H1 (cell line): ENCODE results near the gene KIR3DL3. TPM values are rescaled to one million over a fixed set of nuclear protein-coding genes. Genes with fewer than 3 reads are reported as not detected.

Experiments
- CTCF ChIA-PET: fragments of 300-600 bp; sonication (Branson Sonifier 250); formaldehyde crosslinking; loops from one replicate; lab custom pipeline; 2021; ENCODE audit not compliant: partially characterized antibody; lab: Charles Lee
- POLR2A ChIA-PET: fragments of 300-600 bp; sonication (Branson Sonifier 250); formaldehyde crosslinking; loops from one replicate; lab custom pipeline; 2021; ENCODE audit warnings: inconsistent platforms; ENCODE audit not compliant: partially characterized antibody; lab: Charles Lee
- DNase-seq, 2 experiments: peaks; one replicate each; pipeline versions ENCODE4 v3.0.0 to v3.0.0-alpha.2; 2010 to 2022; ENCODE audit warnings: low spot score in 2 of 2, low read depth in 1 of 2, mixed read lengths in 1 of 2
- FAIRE-seq: peaks from 2 replicates; lab custom pipeline; 2011; peaks lifted over from hg19 to GRCh38; lab: Jason Lieb, UNC
- H2AFZ ChIP-seq: 2 replicates; pipeline ENCODE4 v1.8.1; 2012; ENCODE audit warnings: low read length, inconsistent platforms
- H2AK5ac ChIP-seq: 2 replicates; pipeline ENCODE4 v1.6.1; 2013; ENCODE audit warnings: low read depth, low read length
- H2BK120ac ChIP-seq: replicated peaks from 2 replicates; pipeline ENCODE3; 2013; ENCODE audit warnings: low read depth, low read length, inconsistent platforms
- H2BK12ac ChIP-seq: 2 replicates; pipeline ENCODE4 v1.6.1; 2013; ENCODE audit warnings: low read depth, low read length
- H2BK15ac ChIP-seq: 2 replicates; pipeline ENCODE4 v1.6.1; 2013; ENCODE audit warnings: low read length
- H2BK20ac ChIP-seq: 2 replicates; pipeline ENCODE4 v1.6.1; 2013; ENCODE audit warnings: low read length
- H2BK5ac ChIP-seq: 2 replicates; pipeline ENCODE4 v1.6.1; 2013; ENCODE audit warnings: low read depth, low read length
- H3K14ac ChIP-seq: 2 replicates; pipeline ENCODE4 v1.6.1; 2013; ENCODE audit warnings: inconsistent platforms; ENCODE audit not compliant: insufficient read length
- H3K18ac ChIP-seq: 2 replicates; pipeline ENCODE4 v1.6.1; 2013; ENCODE audit warnings: low read length; ENCODE audit errors: extremely low read depth
- H3K23ac ChIP-seq: 2 replicates; pipeline ENCODE4 v1.6.1; 2013; ENCODE audit warnings: inconsistent platforms; ENCODE audit not compliant: insufficient read length
- H3K23me2 ChIP-seq: 2 replicates; pipeline ENCODE4 v1.6.1; 2013; ENCODE audit warnings: low read depth, low read length
- H3K27ac ChIP-seq: 2 replicates; pipeline ENCODE4 v1.6.1; 2011; ENCODE audit warnings: low read depth, low read length, inconsistent platforms
- H3K27me3 ChIP-seq, 4 experiments: replicated peaks in 1 of 4; 1 replicate in 1 of 4; 2 replicates in 3 of 4; pipeline versions ENCODE4 v1.6.1 to v1.8.1; 2011 to 2013; ENCODE audit warnings: low read length in 3 of 4, mild to moderate bottlenecking in 3 of 4, inconsistent platforms in 2 of 4, mixed read lengths in 2 of 4, moderate library complexity in 1 of 4; ENCODE audit not compliant: control insufficient read depth in 3 of 4, insufficient read depth in 3 of 4; ENCODE audit errors: extremely low read depth in 1 of 4
- H3K36me3 ChIP-seq, 4 experiments: 2 replicates each; pipeline versions ENCODE4 v1.6.1 to v1.8.1; 2011 to 2013; ENCODE audit warnings: mild to moderate bottlenecking in 4 of 4, low read length in 3 of 4, moderate library complexity in 2 of 4, control low read depth in 1 of 4, inconsistent platforms in 1 of 4; ENCODE audit not compliant: insufficient read depth in 4 of 4, control insufficient read depth in 2 of 4
- H3K4ac ChIP-seq: replicated peaks from 2 replicates; pipeline ENCODE3; 2013; ENCODE audit warnings: low read length, low read depth, mixed read lengths, inconsistent platforms; ENCODE audit not compliant: insufficient read length
- H3K4me1 ChIP-seq, 4 experiments: replicated peaks in 1 of 4; 1 replicate in 1 of 4; 2 replicates in 3 of 4; pipeline versions ENCODE4 v1.6.1 to v1.8.1; 2011 to 2013; ENCODE audit warnings: low read length in 3 of 4, inconsistent platforms in 2 of 4, mixed read lengths in 1 of 4; ENCODE audit not compliant: insufficient read depth in 4 of 4, control insufficient read depth in 3 of 4
- H3K4me2 ChIP-seq, 2 experiments: 2 replicates each; pipeline versions ENCODE4 v1.6.1 to v1.8.1; 2011 to 2013; ENCODE audit warnings: low read depth in 2 of 2, low read length in 2 of 2, control low read depth in 1 of 2, inconsistent platforms in 1 of 2, mild to moderate bottlenecking in 1 of 2; ENCODE audit not compliant: insufficient read depth in 1 of 2
- H3K4me3 ChIP-seq, 4 experiments: fragments of 200-600, 300-600 bp in 1 of 4; sonication (generic), shearing (Covaris generic), sonication (Bioruptor Twin) in 1 of 4; 2 replicates each; pipeline versions ENCODE4 v1.5.1 to v1.8.1; 2011 to 2016; ENCODE audit warnings: low read length in 4 of 4, low read depth in 3 of 4, control low read depth in 2 of 4, inconsistent platforms in 2 of 4, mild to moderate bottlenecking in 2 of 4, mixed read lengths in 1 of 4, moderate library complexity in 1 of 4; ENCODE audit not compliant: insufficient read depth in 2 of 4; ENCODE audit errors: extremely low read depth in 1 of 4
- H3K56ac ChIP-seq: replicated peaks from 2 replicates; pipeline ENCODE3; 2013; ENCODE audit warnings: low read depth, mild to moderate bottlenecking, mixed read lengths, low read length, inconsistent platforms; ENCODE audit not compliant: insufficient read length
- H3K79me1 ChIP-seq: 2 replicates; pipeline ENCODE4 v1.6.1; 2013; ENCODE audit warnings: low read depth, low read length, control low read depth
- H3K79me2 ChIP-seq, 2 experiments: 2 replicates each; pipeline versions ENCODE4 v1.6.1 to v1.8.1; 2012 to 2013; ENCODE audit warnings: low read length in 2 of 2, mild to moderate bottlenecking in 2 of 2, inconsistent platforms in 1 of 2; ENCODE audit not compliant: insufficient read depth in 2 of 2, control insufficient read depth in 1 of 2
- H3K9ac ChIP-seq, 4 experiments: replicated peaks in 1 of 4; 1 replicate in 1 of 4; 2 replicates in 3 of 4; pipeline versions ENCODE4 v1.6.1 to v1.8.1; 2011 to 2013; ENCODE audit warnings: low read depth in 3 of 4, low read length in 3 of 4, control low read depth in 2 of 4, mild to moderate bottlenecking in 2 of 4, moderate library complexity in 2 of 4, inconsistent platforms in 1 of 4; ENCODE audit errors: extremely low read depth in 1 of 4
- H3K9me3 ChIP-seq, 2 experiments: 2 replicates each; pipeline versions ENCODE4 v1.6.1 to v1.8.1; 2012 to 2013; ENCODE audit warnings: mild to moderate bottlenecking in 2 of 2, moderate library complexity in 2 of 2, control low read depth in 1 of 2, inconsistent platforms in 1 of 2, low read depth in 1 of 2, low read length in 1 of 2, mixed read lengths in 1 of 2; ENCODE audit not compliant: insufficient read depth in 2 of 2
- H4K20me1 ChIP-seq, 2 experiments: replicated peaks in 1 of 2; 2 replicates each; pipeline versions ENCODE3 to v1.8.1; 2011 to 2013; ENCODE audit warnings: inconsistent platforms in 2 of 2, low read length in 2 of 2, mild to moderate bottlenecking in 1 of 2; ENCODE audit not compliant: insufficient read depth in 2 of 2, control insufficient read depth in 1 of 2
- H4K5ac ChIP-seq: 2 replicates; pipeline ENCODE4 v1.6.1; 2013; ENCODE audit warnings: low read length, low read depth, mixed read lengths, inconsistent platforms; ENCODE audit not compliant: insufficient read length
- H4K8ac ChIP-seq: 2 replicates; pipeline ENCODE4 v1.8.0; 2013; ENCODE audit warnings: mild to moderate bottlenecking, moderate library complexity, low read length, inconsistent platforms; ENCODE audit not compliant: insufficient read depth; ENCODE audit errors: extremely low read depth
- H4K91ac ChIP-seq: replicated peaks from 2 replicates; pipeline ENCODE3; 2013; ENCODE audit warnings: low read length, mixed read lengths, inconsistent platforms; ENCODE audit not compliant: insufficient read length
- EP300 ChIP-seq, 2 experiments: IDR thresholded peaks; 1 replicate in 1 of 2; 2 replicates in 1 of 2; pipeline ENCODE4 v1.6.1; 2011 to 2012; ENCODE audit warnings: low read depth in 2 of 2, low read length in 2 of 2, mild to moderate bottlenecking in 2 of 2, borderline replicate concordance in 1 of 2, inconsistent platforms in 1 of 2, moderate library complexity in 1 of 2
- JUND ChIP-seq: IDR thresholded peaks from 2 replicates; pipeline ENCODE4 v1.6.1; 2011; ENCODE audit warnings: mild to moderate bottlenecking, improper control_type of control experiment, low read length
- WGBS, 2 experiments: shearing (Covaris generic) in 1 of 2; methylation state at CpG; one replicate each; pipeline versions ENCODE4 v1.1.6 to v1.1.7; 2013 to 2015; ENCODE audit warnings: low lambda C conversion rate in 2 of 2, mixed read lengths in 2 of 2, inconsistent platforms in 1 of 2, low coverage in 1 of 2, missing lambda C conversion rate in 1 of 2; ENCODE audit not compliant: insufficient replicate concordance in 2 of 2, insufficient coverage in 1 of 2, insufficient read length in 1 of 2; ENCODE audit errors: extremely low coverage in 1 of 2, missing lambda C conversion rate in 1 of 2; 5-methylcytosine and 5-hydroxymethylcytosine counted together
- polyA plus RNA-seq, 7 experiments: library from polyadenylated mRNA; depleted of rRNA in 3 of 7; stranded (reverse) in 5 of 7; unstranded in 2 of 7; fragments of >200 nt in 5 of 7; fragments of 200-250 nt in 2 of 7; gene quantifications; 1 replicate in 5 of 7; 2 replicates in 1 of 7; 4 replicates in 1 of 7; pipeline versions ENCODE4 v1.2.1 to v1.2.3, GENCODE V29; 2011 to 2013; ENCODE audit warnings: missing spikeins in 2 of 7, mixed read lengths in 2 of 7
- total RNA-seq: library from RNA; stranded (reverse); fragmentation: NEBNext Ultra II Directional; extraction: Animal tissue kit (Norgen Biotek cat#: 25700); gene quantifications from 2 replicates; pipeline ENCODE4 v1.2.1, GENCODE V29; 2021
- TF ChIP-seq, protein P1 (sequence below): IDR thresholded peaks from 2 replicates; pipeline ENCODE4 v1.6.1; 2011; ENCODE audit warnings: low read length, improper control_type of control experiment

The KIR3DL3 gene
- total and polyA plus RNA-seq, 2 of the 8 experiments (the other 6 are each of a cell fraction or from before 2014, with no cell fraction given) = not detected

DNA sequence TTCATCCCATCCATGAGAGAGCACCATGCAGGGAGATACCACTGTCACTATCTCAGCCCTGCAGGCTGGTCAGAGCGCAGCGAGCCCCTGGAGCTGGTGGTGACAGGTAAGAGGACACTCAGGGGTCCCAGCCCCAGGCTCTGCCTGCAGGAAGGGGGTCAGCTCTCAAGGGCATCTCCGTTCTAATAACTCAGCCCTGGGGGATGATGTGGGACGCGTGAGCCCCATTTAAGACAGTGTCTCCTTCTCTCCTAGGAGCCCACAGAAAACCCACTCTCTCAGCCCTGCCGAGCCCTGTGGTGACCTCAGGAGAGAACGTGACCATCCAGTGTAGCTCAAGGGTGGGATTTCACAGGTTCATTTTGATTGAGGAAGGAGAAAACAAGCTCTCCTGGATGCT, 15.5 kb upstream of the KIR3DL3 start:
- no peak overlapping the region for H2BK20ac ChIP-seq
- no peak overlapping the region for H3K4ac ChIP-seq
- WGBS, 2 experiments = 78% methylated on average over 5 of the region's 7 CpGs; no CpG with 5 or more reads in 1 of the 2 experiments
- H3K27ac ChIP-seq = no peak overlapping the region
- H3K23ac ChIP-seq = no peak overlapping the region
- no peaks in the 10 kb centered on the region for H3K23me2 ChIP-seq
- H2AK5ac ChIP-seq = no peak overlapping the region
- no peaks in the 10 kb centered on the region for H3K27me3 ChIP-seq
- H2BK120ac ChIP-seq = no peak overlapping the region
- no peak overlapping the region for H3K18ac ChIP-seq
- H3K14ac ChIP-seq = no peak overlapping the region
- no peak overlapping the region for H4K5ac ChIP-seq
- H3K4me2 ChIP-seq = no peak overlapping the region
- no peak overlapping the region for H2BK5ac ChIP-seq
- no peaks in the 10 kb centered on the region for H3K79me1 ChIP-seq
- POLR2A ChIA-PET = no interaction called here
- FAIRE-seq = no peak
- H3K4me3 ChIP-seq = no peak overlapping the region
- no peak overlapping the region for H3K9ac ChIP-seq
- no peak for DNase-seq
- no peak overlapping the region for H2AFZ ChIP-seq
- no peak overlapping the region for H3K56ac ChIP-seq
- H3K36me3 ChIP-seq = no peaks in the 10 kb centered on the region
- H3K4me1 ChIP-seq = no peaks in the 10 kb centered on the region
- H3K79me2 ChIP-seq = no peaks in the 10 kb centered on the region
- H4K20me1 ChIP-seq = no peaks in the 10 kb centered on the region
- peaks cover 44 to 77% of the 10 kb centered on the region in 2 experiments for H3K9me3 ChIP-seq
- no peak overlapping the region for H4K8ac ChIP-seq
- no peak overlapping the region for H4K91ac ChIP-seq
- H2BK12ac ChIP-seq = no peak overlapping the region
- CTCF ChIA-PET = no interaction called here
- TF ChIP-seq JUND (no peak), EP300 (IDR thresholded peaks at IDR 0.05; ENCODE audit: borderline replicate concordance in 1 of 2, low read depth in 2 of 2, low read length in 2 of 2) (no peak)
- TF ChIP-seq, protein P1, sequence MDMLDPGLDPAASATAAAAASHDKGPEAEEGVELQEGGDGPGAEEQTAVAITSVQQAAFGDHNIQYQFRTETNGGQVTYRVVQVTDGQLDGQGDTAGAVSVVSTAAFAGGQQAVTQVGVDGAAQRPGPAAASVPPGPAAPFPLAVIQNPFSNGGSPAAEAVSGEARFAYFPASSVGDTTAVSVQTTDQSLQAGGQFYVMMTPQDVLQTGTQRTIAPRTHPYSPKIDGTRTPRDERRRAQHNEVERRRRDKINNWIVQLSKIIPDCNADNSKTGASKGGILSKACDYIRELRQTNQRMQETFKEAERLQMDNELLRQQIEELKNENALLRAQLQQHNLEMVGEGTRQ = no peak
- no peak overlapping the region for H2BK15ac ChIP-seq
